SU-DHL-6 (cell line): ENCODE measurements around the gene ARHGAP22.

Source experiments
- CTCF ChIP-seq: fragments of 200-600 bp; sonication (generic); IDR thresholded peaks from one replicate; pipeline ENCODE4 v1.5.1; 2017; ENCODE audit warnings: antibody characterized with exemption, mild to moderate bottlenecking, low read length, moderate library complexity; ENCODE audit not compliant: insufficient read depth, poor library complexity, severe bottlenecking
- EZH2phosphoT487 ChIP-seq: fragments of 200-600 bp; sonication (generic), shearing (Covaris generic); conservative IDR thresholded peaks from 2 replicates; pipeline ENCODE4 v1.6.1; 2018; ENCODE audit warnings: mild to moderate bottlenecking, antibody characterized with exemption, low read length, moderate library complexity, mixed read lengths

- TF ChIP-seq CTCF (no peak), EZH2phosphoT487 (no peak)
Observed at GRCh38 chr10:48533540-48533939, 71.3 kb downstream of the ARHGAP22 start.
